K562 (cell line): ENCODE measurements around the gene LGALS3. TPM values are rescaled to one million over a fixed set of nuclear protein-coding genes. Genes with fewer than 3 reads are reported as not detected.

Experiments
- ATAC-seq: fragments of 200-7000 bp; cut with Tn5 transposase; 3 replicates; pipeline ENCODE4 v1.9.1; 2020; ENCODE audit warnings: moderate library complexity
- BruUV-seq: library from RNA; stranded (reverse); fragments of 400-500 nt; replicated peaks from 2 replicates; lab custom pipeline; 2021; lab: Mats Ljungman, UMichigan
- CTCF ChIA-PET: fragments of 300-600 bp; formaldehyde crosslinking; extraction: SDS; loops from one replicate; lab custom pipeline; 2021; ENCODE audit warnings: low intra/inter-chr PET ratio; lab: Yijun Ruan, JAX
- POLR2A ChIA-PET: fragments of 300-600, 350-650 bp; sonication (Branson Sonifier 250); formaldehyde crosslinking; extraction: SDS; loops from one replicate; lab custom pipeline; 2021; ENCODE audit warnings: antibody characterized with exemption, inconsistent platforms; lab: Yijun Ruan, JAX
- DNase-seq, 4 experiments: peaks; one replicate each; pipeline versions ENCODE4 v3.0.0 to v3.0.0-alpha.2; 2011 to 2018; ENCODE audit warnings: low spot score in 3 of 4, mixed read lengths in 3 of 4; ENCODE audit errors: extremely low read depth in 1 of 4
- FAIRE-seq: peaks from 2 replicates; lab custom pipeline; 2011; peaks lifted over from hg19 to GRCh38; lab: Jason Lieb, UNC
- H2AFZ ChIP-seq: 2 replicates; pipeline ENCODE4 v1.6.0; 2011; ENCODE audit warnings: low read depth, low read length, control low read depth, inconsistent platforms
- H3K27ac ChIP-seq: fragments of 200-600 bp; 3 replicates; pipeline ENCODE4 v1.8.0; 2011; ENCODE audit warnings: low read depth, mild to moderate bottlenecking, control low read depth, inconsistent platforms, low read length, moderate library complexity, mixed read lengths; ENCODE audit errors: extremely low read depth
- H3K27me3 ChIP-seq, 2 experiments: fragments of 300-600 bp in 1 of 2; 2 replicates in 1 of 2; 3 replicates in 1 of 2; pipeline versions ENCODE4 v1.6.0 to v1.8.0; 2011; ENCODE audit warnings: inconsistent platforms in 2 of 2, low read length in 2 of 2, mild to moderate bottlenecking in 1 of 2, mixed read lengths in 1 of 2, moderate library complexity in 1 of 2; ENCODE audit not compliant: control insufficient read depth in 2 of 2, insufficient read depth in 2 of 2
- H3K36me3 ChIP-seq: fragments of 300-600 bp; 3 replicates; pipeline ENCODE4 v1.8.0; 2011; ENCODE audit warnings: mild to moderate bottlenecking, low read length, inconsistent platforms; ENCODE audit not compliant: control insufficient read depth, insufficient read depth
- H3K4me1 ChIP-seq, 2 experiments: fragments of 200-600 bp in 1 of 2; replicated peaks in 1 of 2; 2 replicates in 1 of 2; 3 replicates in 1 of 2; pipeline versions ENCODE4 v1.5.1 to v1.8.0; 2011; ENCODE audit warnings: inconsistent platforms in 2 of 2, low read length in 2 of 2, mild to moderate bottlenecking in 1 of 2, mixed read lengths in 1 of 2, moderate library complexity in 1 of 2; ENCODE audit not compliant: control insufficient read depth in 2 of 2, insufficient read depth in 2 of 2
- H3K4me2 ChIP-seq: 2 replicates; pipeline ENCODE4 v1.6.1; 2011; ENCODE audit warnings: low read length, control low read depth, inconsistent platforms, mixed read lengths; ENCODE audit not compliant: insufficient read depth
- H3K4me3 ChIP-seq: fragments of 200-600 bp; sonication (generic), shearing (Covaris generic); 2 replicates; pipeline ENCODE4 v1.5.1; 2016; ENCODE audit warnings: control low read depth, inconsistent platforms
- H3K79me2 ChIP-seq: fragments of 200-600 bp; 3 replicates; pipeline ENCODE4 v1.8.0; 2011; ENCODE audit warnings: low read length, inconsistent platforms; ENCODE audit not compliant: control insufficient read depth, insufficient read depth
- H3K9ac ChIP-seq, 2 experiments: 2 replicates each; pipeline versions ENCODE4 v1.6.0 to v1.6.1; 2011; ENCODE audit warnings: low read depth in 2 of 2, low read length in 2 of 2, control low read depth in 1 of 2, inconsistent platforms in 1 of 2, mild to moderate bottlenecking in 1 of 2, mixed read lengths in 1 of 2; ENCODE audit not compliant: insufficient read depth in 1 of 2
- H3K9me1 ChIP-seq: one replicate; pipeline ENCODE4 v1.6.0; 2011; ENCODE audit warnings: inconsistent platforms, mild to moderate bottlenecking, low read length, moderate library complexity; ENCODE audit not compliant: control insufficient read depth, insufficient read depth
- H3K9me3 ChIP-seq: replicated peaks from 2 replicates; pipeline ENCODE4 v1.5.1; 2011; ENCODE audit warnings: low read depth, low read length, inconsistent platforms; ENCODE audit not compliant: control insufficient read depth, insufficient read depth
- H4K20me1 ChIP-seq: replicated peaks from 2 replicates; pipeline ENCODE4 v1.6.1; 2011; ENCODE audit warnings: low read length, inconsistent platforms, mixed read lengths; ENCODE audit not compliant: control insufficient read depth, insufficient read depth
- CBX3 ChIP-seq, 2 experiments: IDR thresholded peaks; 1 replicate in 1 of 2; 2 replicates in 1 of 2; pipeline ENCODE4 v1.6.1; 2012; ENCODE audit warnings: inconsistent platforms in 2 of 2, low read length in 2 of 2, borderline replicate concordance in 1 of 2, control low read depth in 1 of 2
- HDAC8 ChIP-seq: fragments of 450-650 bp; IDR thresholded peaks from 2 replicates; pipeline ENCODE4 v1.6.1; 2016; ENCODE audit warnings: mild to moderate bottlenecking, missing genetic modification characterization, moderate library complexity, missing compliant biosample characterization
- MXD1 ChIP-seq: fragments of 250-450 bp; sonication (Bioruptor Pico); IDR thresholded peaks from 2 replicates; pipeline ENCODE4 v1.8.0; 2021; ENCODE audit warnings: borderline replicate concordance, mild to moderate bottlenecking, moderate library complexity; ENCODE audit not compliant: poor library complexity, severe bottlenecking
- NKRF ChIP-seq: fragments of 450-650 bp; IDR thresholded peaks from 2 replicates; pipeline ENCODE4 v1.6.1; 2016; ENCODE audit warnings: borderline replicate concordance
- NR2C1 ChIP-seq, 2 experiments: fragments of 450-650 bp; IDR thresholded peaks; 2 replicates each; pipeline ENCODE4 v1.6.1; 2017; ENCODE audit warnings: mild to moderate bottlenecking in 2 of 2, antibody characterized with exemption in 1 of 2, inconsistent platforms in 1 of 2, missing compliant biosample characterization in 1 of 2, missing genetic modification characterization in 1 of 2
- NR2C2 ChIP-seq, 2 experiments: fragments of 200-800 bp in 1 of 2; sonication (Bioruptor generic) in 1 of 2; sonication (generic) in 1 of 2; formaldehyde crosslinking in 1 of 2; IDR thresholded peaks; 2 replicates each; pipeline versions ENCODE4 v1.6.1 to v1.8.0; 2016 to 2022; ENCODE audit warnings: mild to moderate bottlenecking in 1 of 2, missing compliant biosample characterization in 1 of 2, missing genetic modification characterization in 1 of 2, missing genetic modification reagents in 1 of 2
- PHTF2 ChIP-seq: fragments of 250-450 bp; sonication (Bioruptor Pico); IDR thresholded peaks from 2 replicates; pipeline ENCODE4 v1.5.0; 2021; ENCODE audit warnings: mild to moderate bottlenecking
- RBM34 ChIP-seq: fragments of 200-400 bp; formaldehyde crosslinking; IDR thresholded peaks from 2 replicates; pipeline ENCODE4 v1.6.1; 2018; ENCODE audit warnings: low read length, borderline replicate concordance; ENCODE audit not compliant: insufficient read depth
- ZNF121 ChIP-seq: sonication (generic); formaldehyde crosslinking; conservative IDR thresholded peaks from 2 replicates; pipeline ENCODE4 v1.8.0; 2022; ENCODE audit warnings: missing genetic modification reagents
- ZNF24 ChIP-seq: fragments of 450-650 bp; IDR thresholded peaks from 2 replicates; pipeline ENCODE4 v1.6.1; 2016
- WGBS: fragments of 100-300 bp; shearing (Covaris generic); methylation state at CpG from one replicate; pipeline ENCODE4 v1.1.6; 2016; ENCODE audit warnings: low coverage, mixed read lengths; ENCODE audit not compliant: insufficient coverage; ENCODE audit errors: missing lambda C conversion rate; 5-methylcytosine and 5-hydroxymethylcytosine counted together
- in situ Hi-C: fragments of 300-500 bp; cut with MboI; formaldehyde crosslinking; loops from 4 replicates; pipeline ENCODE4 v1.15.0; 2018; ENCODE audit warnings: inconsistent platforms, mixed read lengths
- intact Hi-C: fragments of 100-400 bp; cut with micrococcal nuclease; formaldehyde crosslinking; loops from 2 replicates; pipeline ENCODE4 v1.14.2; 2022
- polyA plus RNA-seq, 8 experiments: library from polyadenylated mRNA; depleted of rRNA in 4 of 8; stranded (reverse) in 5 of 8; unstranded in 3 of 8; fragments of >200 nt; fragmentation: Nextera tagmentation in 2 of 8; fragmentation: Illumina TruSeq in 1 of 8; extraction: Ambion mirVana in 2 of 8; extraction: Trizol in 1 of 8; gene quantifications; 2 replicates each; pipeline versions ENCODE4 v1.2.1 to v1.2.3, GENCODE V29; 2011 to 2014; ENCODE audit warnings: inconsistent platforms in 1 of 8, missing spikeins in 1 of 8
- total RNA-seq, 7 experiments: library from RNA; depleted of rRNA in 6 of 7; stranded (reverse); fragments of >200 nt in 6 of 7; fragmentation: Illumina TruSeq in 2 of 7; extraction: Trizol in 2 of 7; gene quantifications; 2 replicates each; pipeline versions ENCODE4 v1.2.1 to v1.2.3, GENCODE V29; 2011 to 2021; ENCODE audit warnings: low replicate concordance in 1 of 7

The LGALS3 gene
- total and polyA plus RNA-seq, 9 of the 15 experiments (the other 6 are each of a cell fraction or from before 2014, with no cell fraction given) = 0.04 to 1.9 (median 1.1) TPM

GRCh38 chr14:55121628-55122439 is 7.2 kb upstream of the LGALS3 start:
- intact Hi-C loops = no loop called here
- Histone ChIP-seq H3K27ac (no peak overlapping the region), H3K9me1 (no peaks in the 10 kb centered on the region), H4K20me1 (no peaks in the 10 kb centered on the region), H3K4me3 (no peak overlapping the region), H2AFZ (0 out of 2 replicates have a peak overlapping the region, but pooled peaks have one; percentile 28), H3K9ac (no peak overlapping the region), H3K27me3 (no peaks in the 10 kb centered on the region), H3K4me1 (peaks cover 13 to 24% of the 10 kb centered on the region in 2 experiments)
- no peak for DNase-seq
- ChIA-PET POLR2A (interaction anchor here (0.6 to 0.7 kb wide), 2 partner anchors 18 to 69 kb away, joined by 3 read pairs; no protein-coding TSS in a partner anchor), CTCF (interaction anchor here (0.6 kb wide), 1 partner anchor 109 kb away, joined by 3 read pairs; no protein-coding TSS in a partner anchor)
- BruUV-seq = no TSS peak
- TF ChIP-seq NR2C2 (CRISPR knock-in tag; IDR thresholded peaks at IDR 0.05) (no peak), NR2C2 (tag; IDR thresholded peaks at IDR 0.05) (peak; percentile 68), NR2C1 (IDR thresholded peaks at IDR 0.05) (peak; percentile 43; the same call in 1 of the 2 replicates), NR2C1 (tag; IDR thresholded peaks at IDR 0.05) (peak; percentile 66), CBX3 (IDR thresholded peaks at IDR 0.05; ENCODE audit: borderline replicate concordance in 1 of 2, low read length in 2 of 2) (no peak), RBM34 (no peak), MXD1 (CRISPR knock-in tag) (no peak), ZNF24 (0 out of 2 replicates have a peak, but pooled peaks have one; percentile 65), PHTF2 (no peak), ZNF121 (CRISPR knock-in tag) (no peak), NKRF (no peak), HDAC8 (no peak)
- TF ChIP-seq, all 486 proteins: peak for 3
- H3K4me2 ChIP-seq = no peak overlapping the region
- H3K36me3 ChIP-seq = no peaks in the 10 kb centered on the region
- no peaks in the 10 kb centered on the region for H3K9me3 ChIP-seq
- 48% methylated on average over 6 of the region's 9 CpGs for WGBS
- ATAC-seq (0 out of 3 replicates have a peak, but pooled peaks have one; percentile 17), FAIRE-seq (no peak)
- in situ Hi-C loops = no loop called here
- no peaks in the 10 kb centered on the region for H3K79me2 ChIP-seq
